Measurements from ENCODE around the gene HACE1. TPM values are rescaled to one million over a fixed set of nuclear protein-coding genes. Genes with fewer than 3 reads are reported as not detected.

The HACE1 gene
- total RNA-seq, 4 donors from 2014 or later: 15.7 to 23.3 (median 21.0) TPM

- TF ChIP-seq CTCF (IDR thresholded peaks at IDR 0.05; ENCODE audit: low read depth): no peak
Measured at GRCh38 chr6:104885518-104886043, 25.9 kb upstream of the HACE1 start.

- TF ChIP-seq CTCF (IDR thresholded peaks at IDR 0.05; ENCODE audit: low read depth): no peak
Measured at GRCh38 chr6:104884867-104885517, 25.3 kb upstream of the HACE1 start.

- TF ChIP-seq CTCF (IDR thresholded peaks at IDR 0.05; ENCODE audit: low read depth): no peak
Measured at GRCh38 chr6:104881964-104882668, 22.4 kb upstream of the HACE1 start.

- no peak for TF ChIP-seq CTCF (IDR thresholded peaks at IDR 0.05; ENCODE audit: low read depth)
Measured at GRCh38 chr6:104862456-104862855, 2.7 kb upstream of the HACE1 start.

- no peak for TF ChIP-seq CTCF (IDR thresholded peaks at IDR 0.05; ENCODE audit: low read depth)
Measured at GRCh38 chr6:104860221-104860620, 502 bp upstream of the HACE1 start.

GRCh38 chr6:104858642-104859041 lies 1.1 kb downstream of the HACE1 start:
- TF ChIP-seq CTCF (IDR thresholded peaks at IDR 0.05; ENCODE audit: low read depth): no peak

GRCh38 chr6:104855507-104855906 lies 4.2 kb downstream of the HACE1 start:
- TF ChIP-seq CTCF (IDR thresholded peaks at IDR 0.05; ENCODE audit: low read depth): no peak

All from subcutaneous adipose tissue (tissue), 4 donors.